Measurements from ENCODE around the gene TPRG1. TPM values are rescaled to one million over a fixed set of nuclear protein-coding genes. Genes with fewer than 3 reads are reported as not detected.

The TPRG1 gene
- total and polyA plus RNA-seq, 2 of the 8 experiments (the other 6 are each of a cell fraction or from before 2014, with no cell fraction given), result 0.37 to 0.47 TPM

DNA sequence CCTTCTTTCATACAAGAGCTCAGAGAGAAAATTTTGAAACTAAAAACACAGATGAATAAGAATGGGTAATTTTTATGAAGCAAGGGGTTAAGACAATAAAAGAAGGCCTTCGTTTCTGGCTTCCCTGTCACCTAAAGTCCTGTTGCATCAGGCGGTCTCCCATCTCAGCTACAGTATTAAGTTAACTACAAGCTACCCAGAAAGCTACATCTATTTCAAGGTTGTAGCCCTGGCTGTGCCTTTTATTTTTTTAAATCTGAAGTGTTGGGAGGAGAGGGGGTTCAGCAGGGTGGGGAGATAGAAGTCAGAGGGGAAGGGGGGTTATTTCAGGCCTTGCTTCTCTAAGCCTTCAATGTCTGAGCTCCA is 183.3 kb downstream of the TPRG1 start (continued):
- TF ChIP-seq NRF1 (IDR thresholded peaks at IDR 0.05; ENCODE audit: low read depth, low read length), result no peak
- no peak for TF ChIP-seq RXRA (IDR thresholded peaks at IDR 0.05; ENCODE audit: insufficient read depth, low read depth, low read length)
- no peak for TF ChIP-seq RNF2 (IDR thresholded peaks at IDR 0.05; ENCODE audit: borderline replicate concordance, low read depth, low read length, missing control alignments, poor library complexity, severe bottlenecking)
- no peak for TF ChIP-seq NANOG (IDR thresholded peaks at IDR 0.05; ENCODE audit: insufficient read depth, low read depth, low read length, poor library complexity, severe bottlenecking)
- no peak; the same call in 1 of the 2 replicates for TF ChIP-seq RBBP5 (IDR thresholded peaks at IDR 0.05; ENCODE audit: borderline replicate concordance, low read depth, low read length)
- TF ChIP-seq, protein P1, sequence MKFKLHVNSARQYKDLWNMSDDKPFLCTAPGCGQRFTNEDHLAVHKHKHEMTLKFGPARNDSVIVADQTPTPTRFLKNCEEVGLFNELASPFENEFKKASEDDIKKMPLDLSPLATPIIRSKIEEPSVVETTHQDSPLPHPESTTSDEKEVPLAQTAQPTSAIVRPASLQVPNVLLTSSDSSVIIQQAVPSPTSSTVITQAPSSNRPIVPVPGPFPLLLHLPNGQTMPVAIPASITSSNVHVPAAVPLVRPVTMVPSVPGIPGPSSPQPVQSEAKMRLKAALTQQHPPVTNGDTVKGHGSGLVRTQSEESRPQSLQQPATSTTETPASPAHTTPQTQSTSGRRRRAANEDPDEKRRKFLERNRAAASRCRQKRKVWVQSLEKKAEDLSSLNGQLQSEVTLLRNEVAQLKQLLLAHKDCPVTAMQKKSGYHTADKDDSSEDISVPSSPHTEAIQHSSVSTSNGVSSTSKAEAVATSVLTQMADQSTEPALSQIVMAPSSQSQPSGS (IDR thresholded peaks at IDR 0.05; ENCODE audit: low read length), result no peak
- no peak for TF ChIP-seq POU5F1 (IDR thresholded peaks at IDR 0.05; ENCODE audit: low read depth, low read length)
- no peak for TF ChIP-seq BCL11A (IDR thresholded peaks at IDR 0.05; ENCODE audit: low read depth in 2 of 2, low read length in 2 of 2)
- no peak for TF ChIP-seq JUND (IDR thresholded peaks at IDR 0.05; ENCODE audit: low read length)

All from H1 (cell line).